ENCODE measurements around the gene DAGLA.
"Not testable (repeated sequence)": the region's sequence is repeated elsewhere in the genome, so short reads cannot be mapped to it uniquely, and the experiment has no call there.

Gene DAGLA

DNA sequence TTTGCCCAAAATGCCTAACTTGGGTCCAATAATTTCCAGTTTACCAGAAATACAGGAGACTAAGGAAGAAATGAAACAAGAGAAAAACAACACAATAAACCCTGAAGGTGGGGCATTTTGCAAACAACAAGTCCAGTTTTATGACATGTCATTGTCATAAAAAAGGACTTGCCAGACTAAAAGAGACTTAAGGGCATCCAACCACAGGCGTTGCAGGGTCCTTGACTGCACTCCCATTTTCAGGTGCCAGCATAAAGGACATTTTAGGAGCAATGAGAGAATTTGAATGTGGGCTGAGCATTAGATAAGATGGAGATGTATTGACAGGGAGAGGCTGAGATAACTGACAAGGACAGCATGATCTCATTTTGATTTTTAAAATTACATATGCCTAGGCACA is 28.1 kb upstream of the DAGLA start:
- peaks cover 5% of the 10 kb centered on the region for H3K4me1 ChIP-seq (ENCODE audit: control insufficient read depth, insufficient read depth, low read length)
- no peak overlapping the region for H3K9ac ChIP-seq (ENCODE audit: low read depth, low read length)
- no peaks in the 10 kb centered on the region for H3K27me3 ChIP-seq (ENCODE audit: control insufficient read depth, insufficient read depth, low read length)
- H3K36me3 ChIP-seq (ENCODE audit: control insufficient read depth, insufficient read depth, low read length), result no peaks in the 10 kb centered on the region
- H3K9me3 ChIP-seq (ENCODE audit: control insufficient read depth, insufficient read depth, low read length), result no peaks in the 10 kb centered on the region
- H3K4me3 ChIP-seq (ENCODE audit: low read depth, low read length), result no peak overlapping the region

DNA sequence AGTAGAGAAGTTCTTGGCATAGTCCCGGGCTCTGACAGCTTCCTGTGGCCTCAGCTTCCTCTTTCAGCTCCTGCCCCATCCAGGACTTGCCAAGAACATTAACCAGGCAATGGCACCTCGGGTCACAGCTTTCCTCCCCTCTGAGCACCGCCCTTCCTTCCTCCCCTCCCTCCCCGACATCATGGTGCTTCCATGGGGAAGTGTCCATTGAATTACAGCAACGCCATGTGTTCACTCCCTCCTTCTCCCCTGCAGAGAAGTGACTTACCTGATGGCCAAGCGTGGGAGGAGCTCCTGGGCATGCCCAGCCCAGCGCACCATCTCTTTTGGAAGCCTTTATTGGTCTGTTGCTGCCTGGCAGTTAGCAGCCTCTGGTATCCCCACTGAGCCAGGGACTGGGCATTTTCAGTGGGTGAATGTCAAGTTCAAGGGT is 25.8 kb upstream of the DAGLA start:
- Histone ChIP-seq H3K4me1 (ENCODE audit: control insufficient read depth, insufficient read depth, low read length) (peaks cover 11% of the 10 kb centered on the region), H3K36me3 (ENCODE audit: control insufficient read depth, insufficient read depth, low read length) (no peaks in the 10 kb centered on the region), H3K9me3 (ENCODE audit: control insufficient read depth, insufficient read depth, low read length) (no peaks in the 10 kb centered on the region), H3K27me3 (ENCODE audit: control insufficient read depth, insufficient read depth, low read length) (no peaks in the 10 kb centered on the region), H3K9ac (ENCODE audit: low read depth, low read length) (no peak overlapping the region), H3K4me3 (ENCODE audit: low read depth, low read length) (no peak overlapping the region)

DNA sequence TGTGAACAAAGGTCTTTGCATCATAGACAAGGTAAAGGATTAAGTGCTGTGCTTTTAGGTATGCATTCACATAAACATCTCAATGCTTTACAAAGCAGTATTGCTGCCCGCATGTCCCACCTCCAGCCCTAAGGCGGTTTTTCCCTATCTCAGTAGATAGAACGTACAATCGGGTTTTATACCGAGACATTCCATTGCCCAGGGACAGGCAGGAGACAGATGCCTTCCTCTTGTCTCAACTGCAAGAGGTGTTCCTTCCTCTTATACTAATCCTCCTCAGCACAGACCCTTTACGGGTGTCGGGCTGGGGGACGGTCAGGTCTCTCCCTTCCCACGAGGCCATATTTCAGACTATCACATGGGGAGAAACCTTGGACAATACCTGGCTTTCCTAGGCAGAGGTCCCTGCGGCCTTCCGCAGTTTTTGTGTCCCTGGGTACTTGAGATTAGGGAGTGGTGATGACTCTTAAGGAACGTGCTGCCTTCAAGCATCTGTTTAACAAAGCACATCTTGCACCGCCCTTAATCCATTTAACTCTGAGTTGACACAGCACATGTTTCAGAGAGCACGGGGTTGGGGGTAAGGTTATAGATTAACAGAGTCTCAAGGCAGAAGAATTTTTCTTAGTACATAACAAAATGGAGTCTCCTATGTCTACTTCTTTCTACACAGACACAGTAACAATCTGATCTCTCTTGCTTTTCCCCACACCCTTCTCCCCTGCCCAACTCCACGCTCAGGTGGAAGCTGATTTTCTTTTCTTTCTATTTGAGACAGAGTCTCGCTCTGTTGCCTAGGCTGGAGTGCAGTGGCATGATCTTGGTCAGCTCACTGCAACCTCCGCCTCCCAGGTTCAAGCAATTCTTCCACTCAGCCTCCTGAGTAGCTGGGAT is 24.7 kb upstream of the DAGLA start:
- H3K4me3 ChIP-seq (ENCODE audit: low read depth, low read length); H3K27me3 ChIP-seq (ENCODE audit: control insufficient read depth, insufficient read depth, low read length); H3K9me3 ChIP-seq (ENCODE audit: control insufficient read depth, insufficient read depth, low read length); H3K36me3 ChIP-seq (ENCODE audit: control insufficient read depth, insufficient read depth, low read length); H3K9ac ChIP-seq (ENCODE audit: low read depth, low read length): not testable (repeated sequence)
- peaks cover 13% of the 10 kb centered on the region for H3K4me1 ChIP-seq (ENCODE audit: control insufficient read depth, insufficient read depth, low read length)

DNA sequence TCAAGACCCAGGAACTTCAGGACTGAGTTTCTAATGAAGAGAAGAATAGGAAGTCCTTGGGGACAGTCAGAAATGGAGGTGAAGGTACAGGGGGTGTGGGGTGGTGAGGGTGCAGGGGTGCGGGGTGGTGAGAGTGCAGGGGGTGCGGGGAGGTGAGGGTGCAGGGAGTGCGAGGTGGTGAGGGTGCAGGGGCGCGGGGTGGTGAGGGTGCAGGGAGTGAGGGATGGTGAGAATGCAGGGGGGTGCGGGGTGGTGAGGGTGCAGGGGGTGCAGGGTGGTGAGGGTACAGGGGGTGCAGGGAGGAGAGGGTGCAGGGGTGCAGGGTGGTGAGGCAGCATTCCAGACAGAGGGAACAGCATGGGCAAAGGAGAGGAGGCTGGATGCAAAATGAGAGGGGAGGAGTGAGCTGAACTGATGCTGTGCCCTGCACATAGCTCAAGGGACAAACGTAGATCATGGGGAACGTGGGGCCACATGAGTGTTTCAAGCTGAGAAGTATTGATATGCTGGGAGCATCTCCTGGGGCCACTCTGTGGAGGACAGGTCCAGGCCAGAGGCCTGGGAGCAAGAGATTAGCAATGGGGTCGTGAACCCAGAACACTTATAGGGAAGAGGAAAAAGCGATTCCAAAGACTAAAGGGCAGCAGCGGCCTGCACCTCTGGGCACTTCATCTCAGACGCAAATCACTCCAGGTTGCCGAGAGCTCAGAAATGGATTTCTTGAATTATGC is 23.7 kb upstream of the DAGLA start:
- Histone ChIP-seq H3K9me3 (ENCODE audit: control insufficient read depth, insufficient read depth, low read length) (no peaks in the 10 kb centered on the region), H3K4me3 (ENCODE audit: low read depth, low read length) (no peak overlapping the region), H3K9ac (ENCODE audit: low read depth, low read length) (no peak overlapping the region), H3K36me3 (ENCODE audit: control insufficient read depth, insufficient read depth, low read length) (no peaks in the 10 kb centered on the region), H3K4me1 (ENCODE audit: control insufficient read depth, insufficient read depth, low read length) (peaks cover 13% of the 10 kb centered on the region), H3K27me3 (ENCODE audit: control insufficient read depth, insufficient read depth, low read length) (no peaks in the 10 kb centered on the region)

DNA sequence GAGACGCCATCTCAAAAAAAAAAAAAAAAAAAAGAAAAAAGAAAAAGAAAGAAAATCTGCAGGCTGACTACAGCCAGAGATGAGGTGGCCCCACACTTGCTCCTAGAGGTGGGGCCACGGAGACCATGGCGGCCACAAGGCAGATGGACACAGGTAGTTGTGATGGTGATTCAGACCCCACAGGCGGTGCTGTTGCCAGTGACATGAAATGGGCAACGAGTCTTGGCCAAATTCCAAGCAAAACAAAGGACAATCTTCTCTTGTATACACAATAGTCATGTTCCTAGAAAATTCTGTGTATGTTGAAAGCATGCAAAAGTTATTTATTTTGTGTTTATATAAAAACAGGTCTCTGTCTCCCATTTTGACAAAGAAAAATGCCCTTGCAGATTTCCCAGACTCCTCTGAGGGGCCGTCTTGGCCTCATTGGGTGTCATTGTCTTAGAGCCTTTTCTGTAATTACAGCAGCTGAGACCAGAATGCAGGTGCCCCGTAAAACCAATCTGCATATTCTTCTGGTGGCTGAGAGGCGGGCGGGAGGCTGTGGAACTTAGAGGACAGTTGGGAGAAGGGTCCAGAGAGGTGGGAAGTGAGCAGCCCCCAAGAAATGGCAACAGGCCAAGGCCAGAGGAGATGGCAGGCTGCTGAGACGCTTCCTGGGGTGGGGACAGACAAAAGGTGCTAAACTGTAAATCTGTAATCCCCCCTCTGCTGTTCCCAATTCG is 22.5 kb upstream of the DAGLA start:
- Histone ChIP-seq H3K27me3 (ENCODE audit: control insufficient read depth, insufficient read depth, low read length) (no peaks in the 10 kb centered on the region), H3K9ac (ENCODE audit: low read depth, low read length) (no peak overlapping the region), H3K4me3 (ENCODE audit: low read depth, low read length) (no peak overlapping the region), H3K4me1 (ENCODE audit: control insufficient read depth, insufficient read depth, low read length) (peaks cover 10% of the 10 kb centered on the region), H3K9me3 (ENCODE audit: control insufficient read depth, insufficient read depth, low read length) (no peaks in the 10 kb centered on the region), H3K36me3 (ENCODE audit: control insufficient read depth, insufficient read depth, low read length) (no peaks in the 10 kb centered on the region)

DNA sequence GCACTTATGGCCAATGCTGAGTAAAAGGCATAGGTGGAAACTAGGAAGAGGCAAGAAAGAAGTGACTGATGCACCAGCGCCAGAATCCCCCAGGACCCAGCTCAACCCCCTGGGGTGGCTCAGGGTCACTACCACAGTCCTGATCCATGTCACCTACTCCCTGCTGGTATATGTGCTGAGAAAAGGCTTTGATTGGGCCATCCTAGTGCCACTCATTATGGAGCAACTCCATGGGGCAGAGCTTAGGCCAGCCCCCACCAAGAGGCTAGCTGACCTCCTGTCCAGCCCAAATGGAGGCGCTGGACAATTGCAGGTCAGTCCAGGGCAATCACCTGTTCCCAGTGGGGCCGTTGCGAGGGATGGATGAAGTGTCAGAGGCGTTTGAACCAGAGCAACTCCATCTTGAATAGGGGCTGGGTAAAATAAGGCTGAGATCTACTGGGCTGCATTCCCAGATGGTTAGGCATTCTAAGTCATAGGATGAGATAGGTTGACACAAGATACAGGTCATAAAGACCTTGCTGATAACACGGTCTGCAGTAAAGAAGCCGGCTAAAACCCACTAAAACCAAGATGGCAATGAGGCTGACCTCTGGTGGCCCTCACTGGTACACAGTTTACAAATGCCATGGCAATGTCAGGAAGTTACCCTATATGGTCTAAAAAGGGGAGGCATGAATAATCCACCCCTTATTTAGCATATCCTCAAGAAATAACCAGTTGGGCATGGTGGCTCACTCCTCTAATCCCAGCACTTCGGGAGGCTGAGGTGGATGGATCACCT is 20.6 kb upstream of the DAGLA start:
- Histone ChIP-seq H3K4me3 (ENCODE audit: low read depth, low read length) (no peak overlapping the region), H3K27me3 (ENCODE audit: control insufficient read depth, insufficient read depth, low read length) (no peaks in the 10 kb centered on the region), H3K9me3 (ENCODE audit: control insufficient read depth, insufficient read depth, low read length) (no peaks in the 10 kb centered on the region), H3K36me3 (ENCODE audit: control insufficient read depth, insufficient read depth, low read length) (no peaks in the 10 kb centered on the region), H3K9ac (ENCODE audit: low read depth, low read length) (no peak overlapping the region), H3K4me1 (ENCODE audit: control insufficient read depth, insufficient read depth, low read length) (peaks cover 10% of the 10 kb centered on the region)

DNA sequence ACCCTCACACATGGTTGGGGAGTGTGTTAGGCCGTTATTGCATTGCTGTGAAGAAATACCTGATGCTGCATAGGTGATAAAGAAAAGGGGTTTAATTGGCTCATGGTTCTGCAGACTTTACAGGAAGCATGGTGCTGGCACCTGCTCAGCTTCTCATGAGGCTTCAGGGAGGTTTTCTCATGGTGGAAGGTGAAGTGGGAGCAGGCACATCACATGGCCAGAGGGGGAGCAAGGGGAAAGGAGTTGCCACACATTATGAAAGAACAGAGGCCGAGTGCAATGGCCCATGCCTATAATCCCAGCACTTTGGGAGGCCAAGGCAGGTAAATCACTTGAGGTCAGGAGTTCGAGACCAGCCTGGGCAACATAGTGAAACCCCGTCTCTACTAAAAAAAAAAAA is 19.2 kb upstream of the DAGLA start:
- H3K27me3 ChIP-seq (ENCODE audit: control insufficient read depth, insufficient read depth, low read length); H3K36me3 ChIP-seq (ENCODE audit: control insufficient read depth, insufficient read depth, low read length); H3K9me3 ChIP-seq (ENCODE audit: control insufficient read depth, insufficient read depth, low read length); H3K9ac ChIP-seq (ENCODE audit: low read depth, low read length); H3K4me3 ChIP-seq (ENCODE audit: low read depth, low read length); H3K4me1 ChIP-seq (ENCODE audit: control insufficient read depth, insufficient read depth, low read length): not testable (repeated sequence)

DNA sequence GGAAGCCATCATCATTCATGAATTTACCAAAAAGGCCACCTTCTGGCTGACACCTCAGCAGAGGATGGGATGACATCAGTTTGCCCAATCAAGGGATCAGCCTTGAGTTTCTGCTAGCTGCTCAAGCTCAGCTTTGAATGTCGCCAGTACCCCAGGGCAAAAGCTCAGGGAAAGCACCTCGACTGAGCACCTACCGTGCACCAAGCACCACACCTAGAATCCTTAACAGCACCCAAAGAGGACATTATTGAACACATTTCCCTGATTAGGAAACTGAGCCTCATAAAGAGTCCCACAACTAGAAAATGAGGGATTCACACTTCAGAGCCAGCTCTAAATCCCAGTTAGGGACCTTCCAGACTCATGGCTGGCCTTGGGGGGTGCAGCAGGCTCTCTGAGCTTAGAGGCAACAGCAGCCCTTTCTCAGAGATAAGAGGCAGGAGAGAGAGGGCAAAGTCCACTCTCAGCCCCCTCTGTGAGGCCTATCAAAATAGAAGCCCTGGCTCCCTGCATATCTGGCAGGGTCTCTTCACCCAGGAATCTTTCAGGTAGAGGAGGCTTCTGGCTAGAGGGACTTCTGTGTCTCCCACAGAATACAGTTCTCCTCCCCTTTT is 13.4 kb upstream of the DAGLA start:
- Histone ChIP-seq H3K4me3 (ENCODE audit: low read depth, low read length) (no peak overlapping the region), H3K36me3 (ENCODE audit: control insufficient read depth, insufficient read depth, low read length) (no peaks in the 10 kb centered on the region), H3K9me3 (ENCODE audit: control insufficient read depth, insufficient read depth, low read length) (no peaks in the 10 kb centered on the region), H3K9ac (ENCODE audit: low read depth, low read length) (no peak overlapping the region), H3K27me3 (ENCODE audit: control insufficient read depth, insufficient read depth, low read length) (no peaks in the 10 kb centered on the region), H3K4me1 (ENCODE audit: control insufficient read depth, insufficient read depth, low read length) (peaks cover 6% of the 10 kb centered on the region)

DNA sequence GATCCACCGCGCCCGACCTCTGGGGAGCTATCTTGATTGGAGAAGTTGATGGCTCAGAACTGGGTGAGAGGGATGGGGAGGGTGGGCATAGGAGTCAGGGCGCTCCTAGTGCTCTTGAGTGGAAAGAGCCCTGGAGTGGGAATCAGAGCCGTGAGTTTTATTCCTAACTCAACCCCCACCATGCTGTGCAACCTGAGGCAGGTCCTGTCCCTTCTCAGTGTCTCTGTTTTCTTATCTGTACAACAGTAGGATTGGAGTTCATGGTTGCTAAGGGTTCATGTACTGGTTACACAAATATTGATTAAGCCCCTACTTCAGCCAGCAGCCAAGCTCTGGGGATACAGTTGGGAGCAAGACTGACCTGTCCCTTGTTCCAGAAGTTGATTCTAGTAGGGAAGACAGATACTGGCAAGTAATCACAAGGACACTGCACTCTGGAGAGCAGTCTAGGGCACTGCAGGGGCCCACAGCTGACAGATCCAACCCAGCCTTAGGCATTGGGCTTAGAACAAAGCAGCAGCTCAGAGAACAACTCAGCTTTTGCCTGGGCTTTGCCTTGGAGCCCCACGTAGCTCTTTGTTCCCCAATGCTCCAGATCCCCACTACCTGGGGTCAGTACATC is 12.4 kb upstream of the DAGLA start:
- Histone ChIP-seq H3K36me3 (ENCODE audit: control insufficient read depth, insufficient read depth, low read length) (no peaks in the 10 kb centered on the region), H3K4me3 (ENCODE audit: low read depth, low read length) (no peak overlapping the region), H3K9ac (ENCODE audit: low read depth, low read length) (no peak overlapping the region), H3K27me3 (ENCODE audit: control insufficient read depth, insufficient read depth, low read length) (no peaks in the 10 kb centered on the region), H3K9me3 (ENCODE audit: control insufficient read depth, insufficient read depth, low read length) (no peaks in the 10 kb centered on the region), H3K4me1 (ENCODE audit: control insufficient read depth, insufficient read depth, low read length) (peaks cover 6% of the 10 kb centered on the region)

DNA sequence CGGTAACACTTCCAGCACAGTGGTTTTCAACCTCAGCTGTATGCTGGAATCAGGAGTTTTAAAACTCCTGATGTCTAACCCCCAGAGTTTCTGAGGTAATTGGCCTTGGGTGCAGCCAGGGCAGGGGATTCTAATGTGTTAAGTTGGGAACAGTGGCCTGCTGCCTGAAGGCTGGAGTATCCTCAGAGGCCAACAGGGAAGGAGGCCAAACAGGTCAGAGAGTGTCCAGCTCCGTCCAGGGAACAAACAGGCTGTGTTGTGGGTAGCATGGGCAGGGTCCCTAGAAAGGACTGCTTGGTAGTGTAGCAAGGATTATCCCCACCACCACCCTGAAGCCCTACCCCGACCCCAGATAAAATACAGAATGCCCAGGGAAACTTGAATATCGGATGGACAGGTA is 10.8 kb upstream of the DAGLA start:
- H3K27me3 ChIP-seq (ENCODE audit: control insufficient read depth, insufficient read depth, low read length), result no peaks in the 10 kb centered on the region
- H3K4me1 ChIP-seq (ENCODE audit: control insufficient read depth, insufficient read depth, low read length), result peaks cover 6% of the 10 kb centered on the region
- H3K36me3 ChIP-seq (ENCODE audit: control insufficient read depth, insufficient read depth, low read length), result no peaks in the 10 kb centered on the region
- no peak overlapping the region for H3K9ac ChIP-seq (ENCODE audit: low read depth, low read length)
- no peaks in the 10 kb centered on the region for H3K9me3 ChIP-seq (ENCODE audit: control insufficient read depth, insufficient read depth, low read length)
- H3K4me3 ChIP-seq (ENCODE audit: low read depth, low read length), result no peak overlapping the region
